ENCODE measurements around the gene NPR3. TPM values are rescaled to one million over a fixed set of nuclear protein-coding genes. Genes with fewer than 3 reads are reported as not detected.

The NPR3 gene
- total and polyA plus RNA-seq, 2 of the 8 experiments (the other 6 are each of a cell fraction or from before 2014, with no cell fraction given) = not detected

DNA sequence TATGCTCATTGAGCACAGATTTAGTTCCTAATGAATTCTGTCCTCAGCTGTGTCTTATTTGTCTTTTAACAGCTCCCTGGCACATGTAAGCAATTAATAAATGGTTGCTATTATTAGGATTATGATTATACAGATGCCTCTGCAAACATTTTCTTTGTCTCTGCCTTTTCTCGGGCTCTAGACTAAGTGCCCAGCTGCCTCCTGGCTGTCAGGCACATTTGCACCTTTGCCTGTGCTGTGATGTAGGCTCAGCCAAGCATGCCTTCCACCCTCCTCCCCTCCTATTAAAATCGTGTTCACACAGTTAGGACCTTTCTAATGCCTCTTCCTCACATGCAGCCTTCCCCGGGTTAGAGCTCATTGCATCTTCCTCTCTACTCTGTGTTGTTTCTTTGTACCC lies 25.7 kb downstream of the NPR3 start:
- no peak overlapping the region for H3K9ac ChIP-seq (replicated peaks in 1 of 4; ENCODE audit: extremely low read depth in 1 of 4, low read depth in 3 of 4, low read length in 3 of 4)
- no peak overlapping the region for H4K91ac ChIP-seq (replicated peaks; ENCODE audit: insufficient read length, low read length)
- no peak overlapping the region for H4K5ac ChIP-seq (ENCODE audit: insufficient read length, low read depth, low read length)
- no peaks in the 10 kb centered on the region for H3K79me2 ChIP-seq (ENCODE audit: control insufficient read depth in 1 of 2, insufficient read depth in 2 of 2, low read length in 2 of 2)
- no peaks in the 10 kb centered on the region for H3K4me1 ChIP-seq (replicated peaks in 1 of 4; ENCODE audit: control insufficient read depth in 3 of 4, insufficient read depth in 4 of 4, low read length in 3 of 4)
- H3K4ac ChIP-seq (replicated peaks; ENCODE audit: insufficient read length, low read depth, low read length) = no peak overlapping the region
- H2BK120ac ChIP-seq (replicated peaks; ENCODE audit: low read depth, low read length) = no peak overlapping the region
- 86% methylated on average over 3 of the region's 3 CpGs; no CpG with 5 or more reads in 1 of the 2 experiments for WGBS, 2 experiments (ENCODE audit: extremely low coverage in 1 of 2, insufficient coverage in 1 of 2, insufficient read length in 1 of 2, insufficient replicate concordance in 2 of 2, low coverage in 1 of 2, low lambda C conversion rate in 2 of 2, missing lambda C conversion rate in 1 of 2)
- no peak overlapping the region for H2AK5ac ChIP-seq (ENCODE audit: low read depth, low read length)
- H2BK15ac ChIP-seq (ENCODE audit: low read length) = no peak overlapping the region
- no peak overlapping the region for H3K4me3 ChIP-seq (ENCODE audit: extremely low read depth in 1 of 4, insufficient read depth in 2 of 4, low read depth in 3 of 4, low read length in 4 of 4)
- no peak overlapping the region for H3K27ac ChIP-seq (ENCODE audit: low read depth, low read length)
- DNase-seq (ENCODE audit: low read depth in 1 of 2, low spot score in 2 of 2) (no peak), FAIRE-seq (no peak)
- ChIA-PET POLR2A (ENCODE audit: partially characterized antibody) (no interaction called here), CTCF (ENCODE audit: partially characterized antibody) (interaction anchor here (1.2 kb wide), 1 partner anchor 115 kb away, joined by 4 read pairs; no protein-coding TSS in a partner anchor)
- TF ChIP-seq GABPA (IDR thresholded peaks at IDR 0.05; ENCODE audit: borderline replicate concordance, insufficient read depth, low read length) (no peak), NANOG (IDR thresholded peaks at IDR 0.05; ENCODE audit: insufficient read depth, low read depth, low read length, poor library complexity, severe bottlenecking) (no peak), ATF3 (IDR thresholded peaks at IDR 0.05; ENCODE audit: insufficient read depth, low read depth, low read length) (no peak)
- TF ChIP-seq, protein P1, sequence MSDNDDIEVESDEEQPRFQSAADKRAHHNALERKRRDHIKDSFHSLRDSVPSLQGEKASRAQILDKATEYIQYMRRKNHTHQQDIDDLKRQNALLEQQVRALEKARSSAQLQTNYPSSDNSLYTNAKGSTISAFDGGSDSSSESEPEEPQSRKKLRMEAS (IDR thresholded peaks at IDR 0.05) = no peak
- no peak overlapping the region for H2BK5ac ChIP-seq (ENCODE audit: low read depth, low read length)
- H3K36me3 ChIP-seq (ENCODE audit: control insufficient read depth in 2 of 4, insufficient read depth in 4 of 4, low read length in 3 of 4) = no peaks in the 10 kb centered on the region
- H3K14ac ChIP-seq (ENCODE audit: insufficient read length) = no peak overlapping the region
- no peak overlapping the region for H3K23ac ChIP-seq (ENCODE audit: insufficient read length)
- H3K23me2 ChIP-seq (ENCODE audit: low read depth, low read length) = no peaks in the 10 kb centered on the region
- no peak overlapping the region for H2BK12ac ChIP-seq (ENCODE audit: low read depth, low read length)
- H3K79me1 ChIP-seq (ENCODE audit: low read depth, low read length) = no peaks in the 10 kb centered on the region
- H4K20me1 ChIP-seq (replicated peaks in 1 of 2; ENCODE audit: control insufficient read depth in 1 of 2, insufficient read depth in 2 of 2, low read length in 2 of 2) = no peaks in the 10 kb centered on the region
- H4K8ac ChIP-seq (ENCODE audit: extremely low read depth, insufficient read depth, low read length) = no peak overlapping the region
- no peaks in the 10 kb centered on the region for H3K27me3 ChIP-seq (replicated peaks in 1 of 4; ENCODE audit: control insufficient read depth in 3 of 4, extremely low read depth in 1 of 4, insufficient read depth in 3 of 4, low read length in 3 of 4)
- H3K56ac ChIP-seq (replicated peaks; ENCODE audit: insufficient read length, low read depth, low read length) = no peak overlapping the region
- no peak overlapping the region for H3K4me2 ChIP-seq (ENCODE audit: insufficient read depth in 1 of 2, low read depth in 2 of 2, low read length in 2 of 2)
- no peak overlapping the region for H2BK20ac ChIP-seq (ENCODE audit: low read length)
- no peaks in the 10 kb centered on the region; a peak in 2 of 4 replicates for H3K9me3 ChIP-seq (ENCODE audit: insufficient read depth in 2 of 2, low read depth in 1 of 2, low read length in 1 of 2)
- no peak overlapping the region for H2AFZ ChIP-seq (ENCODE audit: low read length)
- no peak overlapping the region for H3K18ac ChIP-seq (ENCODE audit: extremely low read depth, low read length)

Data from H1 (cell line).